Putamen (tissue), 1 donor: Measurements from ENCODE around the gene CDR2L.
"Not testable (repeated sequence)": the region's sequence is repeated elsewhere in the genome, so short reads cannot be mapped to it uniquely, and the experiment has no call there.

Experiments used
- DNase-seq: peaks from one replicate; pipeline ENCODE4 v3.0.0-alpha.2; 2016; ENCODE audit warnings: low spot score

CDR2L gene

GRCh38 chr17:74959826-74960515 lies 27.5 kb upstream of the CDR2L start:
- no peak for DNase-seq

- no peak for DNase-seq
Observed at GRCh38 chr17:74960570-74961342, 26.7 kb upstream of the CDR2L start.

- DNase-seq: peak; percentile 86
Observed at GRCh38 chr17:74961657-74962350, 25.6 kb upstream of the CDR2L start.

GRCh38 chr17:74962622-74963394 lies 24.6 kb upstream of the CDR2L start:
- DNase-seq: peak; percentile 79

GRCh38 chr17:74963656-74964055 lies 23.8 kb upstream of the CDR2L start:
- DNase-seq: no peak

GRCh38 chr17:74964246-74964761 lies 23.1 kb upstream of the CDR2L start:
- no peak for DNase-seq

GRCh38 chr17:74964988-74965622 lies 22.3 kb upstream of the CDR2L start:
- no peak for DNase-seq

- no peak for DNase-seq
Observed at GRCh38 chr17:74968361-74968780, 19.1 kb upstream of the CDR2L start.

GRCh38 chr17:74969501-74969900 lies 17.9 kb upstream of the CDR2L start:
- not testable (repeated sequence) for DNase-seq

GRCh38 chr17:74970395-74970794 lies 17.0 kb upstream of the CDR2L start:
- DNase-seq: no peak

- no peak for DNase-seq
Observed at GRCh38 chr17:74971069-74971841, 16.2 kb upstream of the CDR2L start.

GRCh38 chr17:74971842-74972106 lies 15.7 kb upstream of the CDR2L start:
- no peak for DNase-seq

- DNase-seq: peak; percentile 80
Observed at GRCh38 chr17:74972107-74972972, 15.1 kb upstream of the CDR2L start, which contains the start of gene HID1. Gene HID1 (minus strand): TSS chr17:74972759. CDS start chr17:74972656, 103 bp downstream.

GRCh38 chr17:74972973-74973328 lies 14.5 kb upstream of the CDR2L start:
- no peak for DNase-seq

- DNase-seq: no peak
Observed at GRCh38 chr17:74975943-74976342, 11.5 kb upstream of the CDR2L start.

GRCh38 chr17:74977802-74978201 lies 9.6 kb upstream of the CDR2L start:
- no peak for DNase-seq

- DNase-seq: no peak
Observed at GRCh38 chr17:74978240-74978639, 9.2 kb upstream of the CDR2L start.

- no peak for DNase-seq
Observed at GRCh38 chr17:74979408-74980146, 7.9 kb upstream of the CDR2L start.

- DNase-seq: no peak
Observed at GRCh38 chr17:74981318-74981978, 6.0 kb upstream of the CDR2L start.
